ENCODE results near the gene PLPPR4. TPM values are rescaled to one million over a fixed set of nuclear protein-coding genes. Genes with fewer than 3 reads are reported as not detected.

Gene PLPPR4
- total RNA-seq, 1 experiment from 2014 or later, result not detected

GRCh38 chr1:99239690-99240089 lies 24.6 kb upstream of the PLPPR4 start:
- no peaks in the 10 kb centered on the region for H3K4me1 ChIP-seq (replicated peaks; ENCODE audit: insufficient read depth)
- intact Hi-C loops (cut with micrococcal nuclease; ENCODE audit: unreplicated experiment), result no loop called here
- H3K27ac ChIP-seq, result no peak overlapping the region
- H3K79me2 ChIP-seq (ENCODE audit: low read depth), result no peaks in the 10 kb centered on the region
- H3K9me3 ChIP-seq (ENCODE audit: insufficient read depth, low read depth), result no peaks in the 10 kb centered on the region
- no peak overlapping the region for H3K4me3 ChIP-seq
- TF ChIP-seq CTCF (conservative IDR thresholded peaks at IDR 0.05), result no peak
- TF ChIP-seq EZH2 (IDR thresholded peaks at IDR 0.05; ENCODE audit: low read depth), result no peak
- H3K27me3 ChIP-seq (ENCODE audit: insufficient read depth, low read depth), result no peaks in the 10 kb centered on the region
- no peaks in the 10 kb centered on the region for H3K36me3 ChIP-seq (ENCODE audit: low read depth)
- no peaks in the 10 kb centered on the region for H4K20me1 ChIP-seq (ENCODE audit: insufficient read depth)
- ChIA-PET POLR2A (ENCODE audit: unreplicated experiment) (no interaction called here), CTCF (no interaction called here)
- H3F3A ChIP-seq (ENCODE audit: insufficient read depth, low read depth), result no peaks in the 10 kb centered on the region
- no TSS peak for BruUV-seq (replicated peaks)
- DNase-seq, result no peak
- no peak overlapping the region for H3K4me2 ChIP-seq
- no peaks in the 10 kb centered on the region for H3K9me2 ChIP-seq (ENCODE audit: insufficient read depth)
- H2AFZ ChIP-seq, result no peak overlapping the region

- no peaks in the 10 kb centered on the region for H3K9me3 ChIP-seq (ENCODE audit: insufficient read depth, low read depth)
- no TSS peak for BruUV-seq (replicated peaks)
- H3K27ac ChIP-seq, result no peak overlapping the region
- no peaks in the 10 kb centered on the region for H3F3A ChIP-seq (ENCODE audit: insufficient read depth, low read depth)
- H4K20me1 ChIP-seq (ENCODE audit: insufficient read depth), result no peaks in the 10 kb centered on the region
- H3K27me3 ChIP-seq (ENCODE audit: insufficient read depth, low read depth), result no peaks in the 10 kb centered on the region
- TF ChIP-seq EZH2 (IDR thresholded peaks at IDR 0.05; ENCODE audit: low read depth) (no peak), CTCF (conservative IDR thresholded peaks at IDR 0.05) (no peak)
- intact Hi-C loops (cut with micrococcal nuclease; ENCODE audit: unreplicated experiment), result no loop called here
- no peak for DNase-seq
- POLR2A ChIA-PET (ENCODE audit: unreplicated experiment), result no interaction called here
- H2AFZ ChIP-seq, result no peak overlapping the region
- no peaks in the 10 kb centered on the region for H3K36me3 ChIP-seq (ENCODE audit: low read depth)
- CTCF ChIA-PET, result no interaction called here
- H3K79me2 ChIP-seq (ENCODE audit: low read depth), result no peaks in the 10 kb centered on the region
- H3K4me3 ChIP-seq, result no peak overlapping the region
- H3K9me2 ChIP-seq (ENCODE audit: insufficient read depth), result no peaks in the 10 kb centered on the region
- no peak overlapping the region for H3K4me2 ChIP-seq
- no peaks in the 10 kb centered on the region for H3K4me1 ChIP-seq (replicated peaks; ENCODE audit: insufficient read depth)
Measured at GRCh38 chr1:99240621-99241020, 23.7 kb upstream of the PLPPR4 start.

DNA sequence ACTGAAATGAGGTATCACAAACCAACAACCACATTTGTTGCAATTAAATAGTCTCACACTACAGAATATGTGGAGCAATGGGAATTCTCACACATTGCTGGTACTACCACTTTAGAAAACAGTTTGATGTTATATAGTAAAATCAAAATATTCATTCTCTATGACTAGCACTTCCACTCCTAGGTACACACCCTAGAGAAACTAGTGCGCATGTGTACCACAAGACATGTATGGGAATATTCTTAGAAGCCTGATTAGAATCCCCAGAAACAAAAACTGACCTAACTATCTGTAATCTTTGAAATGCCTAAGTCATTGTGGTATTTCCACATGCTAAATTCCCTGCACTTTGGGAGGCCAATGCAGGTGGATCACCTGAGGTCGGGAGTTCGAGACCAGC lies 18.1 kb upstream of the PLPPR4 start:
- Histone ChIP-seq H3F3A (ENCODE audit: insufficient read depth, low read depth) (no peaks in the 10 kb centered on the region), H2AFZ (no peak overlapping the region), H4K20me1 (ENCODE audit: insufficient read depth) (no peaks in the 10 kb centered on the region), H3K9me2 (ENCODE audit: insufficient read depth) (no peaks in the 10 kb centered on the region), H3K9me3 (ENCODE audit: insufficient read depth, low read depth) (no peaks in the 10 kb centered on the region), H3K36me3 (ENCODE audit: low read depth) (no peaks in the 10 kb centered on the region), H3K4me2 (no peak overlapping the region), H3K27ac (no peak overlapping the region), H3K4me1 (replicated peaks; ENCODE audit: insufficient read depth) (no peaks in the 10 kb centered on the region), H3K27me3 (ENCODE audit: insufficient read depth, low read depth) (no peaks in the 10 kb centered on the region), H3K4me3 (no peak overlapping the region), H3K79me2 (ENCODE audit: low read depth) (no peaks in the 10 kb centered on the region)
- DNase-seq, result no peak
- BruUV-seq (replicated peaks), result no TSS peak
- no peak for TF ChIP-seq EZH2 (IDR thresholded peaks at IDR 0.05; ENCODE audit: low read depth)
- ChIA-PET CTCF (no interaction called here), POLR2A (ENCODE audit: unreplicated experiment) (no interaction called here)
- intact Hi-C loops (cut with micrococcal nuclease; ENCODE audit: unreplicated experiment), result no loop called here

GRCh38 chr1:99247199-99247598 lies 17.1 kb upstream of the PLPPR4 start:
- H3K4me2 ChIP-seq, result no peak overlapping the region
- no peaks in the 10 kb centered on the region for H3F3A ChIP-seq (ENCODE audit: insufficient read depth, low read depth)
- TF ChIP-seq CTCF (conservative IDR thresholded peaks at IDR 0.05) (no peak), EZH2 (IDR thresholded peaks at IDR 0.05; ENCODE audit: low read depth) (no peak)
- no peaks in the 10 kb centered on the region for H3K9me3 ChIP-seq (ENCODE audit: insufficient read depth, low read depth)
- H3K79me2 ChIP-seq (ENCODE audit: low read depth), result no peaks in the 10 kb centered on the region
- DNase-seq, result no peak
- H3K9me2 ChIP-seq (ENCODE audit: insufficient read depth), result no peaks in the 10 kb centered on the region
- no peaks in the 10 kb centered on the region for H4K20me1 ChIP-seq (ENCODE audit: insufficient read depth)
- no peak overlapping the region for H3K4me3 ChIP-seq
- no peaks in the 10 kb centered on the region for H3K27me3 ChIP-seq (ENCODE audit: insufficient read depth, low read depth)
- no peak overlapping the region for H2AFZ ChIP-seq
- H3K4me1 ChIP-seq (replicated peaks; ENCODE audit: insufficient read depth), result no peaks in the 10 kb centered on the region
- ChIA-PET CTCF (no interaction called here), POLR2A (ENCODE audit: unreplicated experiment) (no interaction called here)
- intact Hi-C loops (cut with micrococcal nuclease; ENCODE audit: unreplicated experiment), result no loop called here
- H3K36me3 ChIP-seq (ENCODE audit: low read depth), result no peaks in the 10 kb centered on the region
- H3K27ac ChIP-seq, result no peak overlapping the region
- BruUV-seq (replicated peaks), result no TSS peak
